ENCODE results near the gene KCNMA1.

KCNMA1 gene

GRCh38 chr10:77159538-77160110, 478.0 kb downstream of the KCNMA1 start:
- Histone ChIP-seq H3K9me3 (ENCODE audit: control insufficient read depth, low read depth, low read length) (no peaks in the 10 kb centered on the region), H3K4me1 (ENCODE audit: control insufficient read depth, low read depth, low read length) (no peaks in the 10 kb centered on the region), H3K27me3 (ENCODE audit: control insufficient read depth, insufficient read depth, low read length) (no peaks in the 10 kb centered on the region), H3K36me3 (ENCODE audit: control insufficient read depth, low read depth, low read length) (no peaks in the 10 kb centered on the region), H3K9ac (ENCODE audit: low read length) (no peak overlapping the region), H3K4me3 (ENCODE audit: low read length) (no peak overlapping the region), H3K27ac (ENCODE audit: low read length) (no peak overlapping the region)

- no peaks in the 10 kb centered on the region for H3K9me3 ChIP-seq (ENCODE audit: control insufficient read depth, low read depth, low read length)
- H3K27me3 ChIP-seq (ENCODE audit: control insufficient read depth, insufficient read depth, low read length): no peaks in the 10 kb centered on the region
- H3K4me1 ChIP-seq (ENCODE audit: control insufficient read depth, low read depth, low read length): no peaks in the 10 kb centered on the region
- no peak overlapping the region for H3K9ac ChIP-seq (ENCODE audit: low read length)
- no peak overlapping the region for H3K4me3 ChIP-seq (ENCODE audit: low read length)
- H3K27ac ChIP-seq (ENCODE audit: low read length): no peak overlapping the region
- no peaks in the 10 kb centered on the region for H3K36me3 ChIP-seq (ENCODE audit: control insufficient read depth, low read depth, low read length)
These were observed 478.9 kb downstream of the KCNMA1 start for GRCh38 chr10:77158666-77159065.

- Histone ChIP-seq H3K36me3 (ENCODE audit: control insufficient read depth, low read depth, low read length) (no peaks in the 10 kb centered on the region), H3K4me3 (ENCODE audit: low read length) (no peak overlapping the region), H3K9me3 (ENCODE audit: control insufficient read depth, low read depth, low read length) (no peaks in the 10 kb centered on the region), H3K27ac (ENCODE audit: low read length) (no peak overlapping the region), H3K4me1 (ENCODE audit: control insufficient read depth, low read depth, low read length) (peaks cover under 1% of the 10 kb centered on the region), H3K27me3 (ENCODE audit: control insufficient read depth, insufficient read depth, low read length) (no peaks in the 10 kb centered on the region), H3K9ac (ENCODE audit: low read length) (no peak overlapping the region)
These were observed 480.2 kb downstream of the KCNMA1 start for GRCh38 chr10:77157248-77158019.

- peaks cover 11% of the 10 kb centered on the region for H3K4me1 ChIP-seq (ENCODE audit: control insufficient read depth, low read depth, low read length)
- no peak overlapping the region for H3K4me3 ChIP-seq (ENCODE audit: low read length)
- no peaks in the 10 kb centered on the region for H3K27me3 ChIP-seq (ENCODE audit: control insufficient read depth, insufficient read depth, low read length)
- no peak overlapping the region for H3K9ac ChIP-seq (ENCODE audit: low read length)
- H3K27ac ChIP-seq (ENCODE audit: low read length): no peak overlapping the region
- H3K9me3 ChIP-seq (ENCODE audit: control insufficient read depth, low read depth, low read length): no peaks in the 10 kb centered on the region
- H3K36me3 ChIP-seq (ENCODE audit: control insufficient read depth, low read depth, low read length): no peaks in the 10 kb centered on the region
These were observed 481.2 kb downstream of the KCNMA1 start for GRCh38 chr10:77156406-77156879.

- Histone ChIP-seq H3K9me3 (ENCODE audit: control insufficient read depth, low read depth, low read length) (no peaks in the 10 kb centered on the region), H3K9ac (ENCODE audit: low read length) (no peak overlapping the region), H3K27me3 (ENCODE audit: control insufficient read depth, insufficient read depth, low read length) (no peaks in the 10 kb centered on the region), H3K27ac (ENCODE audit: low read length) (no peak overlapping the region), H3K36me3 (ENCODE audit: control insufficient read depth, low read depth, low read length) (no peaks in the 10 kb centered on the region), H3K4me1 (ENCODE audit: control insufficient read depth, low read depth, low read length) (peaks cover 30% of the 10 kb centered on the region), H3K4me3 (ENCODE audit: low read length) (no peak overlapping the region)
These were observed 485.4 kb downstream of the KCNMA1 start for GRCh38 chr10:77152256-77152655.

GRCh38 chr10:77151408-77151807, 486.2 kb downstream of the KCNMA1 start:
- Histone ChIP-seq H3K4me3 (ENCODE audit: low read length) (no peak overlapping the region), H3K27ac (ENCODE audit: low read length) (no peak overlapping the region), H3K9me3 (ENCODE audit: control insufficient read depth, low read depth, low read length) (no peaks in the 10 kb centered on the region), H3K36me3 (ENCODE audit: control insufficient read depth, low read depth, low read length) (no peaks in the 10 kb centered on the region), H3K27me3 (ENCODE audit: control insufficient read depth, insufficient read depth, low read length) (no peaks in the 10 kb centered on the region), H3K9ac (ENCODE audit: low read length) (no peak overlapping the region), H3K4me1 (ENCODE audit: control insufficient read depth, low read depth, low read length) (peaks cover 30% of the 10 kb centered on the region)

- no peak overlapping the region for H3K4me3 ChIP-seq (ENCODE audit: low read length)
- no peak overlapping the region for H3K9ac ChIP-seq (ENCODE audit: low read length)
- H3K4me1 ChIP-seq (ENCODE audit: control insufficient read depth, low read depth, low read length): peaks cover 30% of the 10 kb centered on the region
- no peaks in the 10 kb centered on the region for H3K27me3 ChIP-seq (ENCODE audit: control insufficient read depth, insufficient read depth, low read length)
- no peaks in the 10 kb centered on the region for H3K36me3 ChIP-seq (ENCODE audit: control insufficient read depth, low read depth, low read length)
- H3K27ac ChIP-seq (ENCODE audit: low read length): no peak overlapping the region
- H3K9me3 ChIP-seq (ENCODE audit: control insufficient read depth, low read depth, low read length): no peaks in the 10 kb centered on the region
These were observed 487.9 kb downstream of the KCNMA1 start for GRCh38 chr10:77149706-77150105.

- no peaks in the 10 kb centered on the region for H3K36me3 ChIP-seq (ENCODE audit: control insufficient read depth, low read depth, low read length)
- no peak overlapping the region for H3K9ac ChIP-seq (ENCODE audit: low read length)
- H3K4me3 ChIP-seq (ENCODE audit: low read length): no peak overlapping the region
- no peaks in the 10 kb centered on the region for H3K9me3 ChIP-seq (ENCODE audit: control insufficient read depth, low read depth, low read length)
- H3K27me3 ChIP-seq (ENCODE audit: control insufficient read depth, insufficient read depth, low read length): no peaks in the 10 kb centered on the region
- peaks cover 30% of the 10 kb centered on the region for H3K4me1 ChIP-seq (ENCODE audit: control insufficient read depth, low read depth, low read length)
- H3K27ac ChIP-seq (ENCODE audit: low read length): no peak overlapping the region
These were observed 488.6 kb downstream of the KCNMA1 start for GRCh38 chr10:77149001-77149400.

GRCh38 chr10:77147871-77148270, 489.7 kb downstream of the KCNMA1 start:
- H3K9ac ChIP-seq (ENCODE audit: low read length): no peak overlapping the region
- no peaks in the 10 kb centered on the region for H3K9me3 ChIP-seq (ENCODE audit: control insufficient read depth, low read depth, low read length)
- H3K4me3 ChIP-seq (ENCODE audit: low read length): no peak overlapping the region
- no peaks in the 10 kb centered on the region for H3K36me3 ChIP-seq (ENCODE audit: control insufficient read depth, low read depth, low read length)
- H3K27ac ChIP-seq (ENCODE audit: low read length): no peak overlapping the region
- no peaks in the 10 kb centered on the region for H3K27me3 ChIP-seq (ENCODE audit: control insufficient read depth, insufficient read depth, low read length)
- H3K4me1 ChIP-seq (ENCODE audit: control insufficient read depth, low read depth, low read length): peaks cover 30% of the 10 kb centered on the region

GRCh38 chr10:77146712-77147336, 490.8 kb downstream of the KCNMA1 start:
- H3K4me3 ChIP-seq (ENCODE audit: low read length): no peak overlapping the region

GRCh38 chr10:77144656-77145055, 493.0 kb downstream of the KCNMA1 start:
- no peak overlapping the region for H3K9ac ChIP-seq (ENCODE audit: low read length)
- no peak overlapping the region for H3K4me3 ChIP-seq (ENCODE audit: low read length)
- H3K36me3 ChIP-seq (ENCODE audit: control insufficient read depth, low read depth, low read length): no peaks in the 10 kb centered on the region
- no peaks in the 10 kb centered on the region for H3K27me3 ChIP-seq (ENCODE audit: control insufficient read depth, insufficient read depth, low read length)
- no peak overlapping the region for H3K27ac ChIP-seq (ENCODE audit: low read length)
- peaks cover 7% of the 10 kb centered on the region for H3K4me1 ChIP-seq (ENCODE audit: control insufficient read depth, low read depth, low read length)
- H3K9me3 ChIP-seq (ENCODE audit: control insufficient read depth, low read depth, low read length): no peaks in the 10 kb centered on the region

More at GRCh38 chr10:77146712-77147336, 490.8 kb downstream of the KCNMA1 start:
- no peaks in the 10 kb centered on the region for H3K36me3 ChIP-seq (ENCODE audit: control insufficient read depth, low read depth, low read length)
- no peak overlapping the region for H3K27ac ChIP-seq (ENCODE audit: low read length)
- H3K9me3 ChIP-seq (ENCODE audit: control insufficient read depth, low read depth, low read length): no peaks in the 10 kb centered on the region
- no peak overlapping the region for H3K9ac ChIP-seq (ENCODE audit: low read length)
- H3K4me1 ChIP-seq (ENCODE audit: control insufficient read depth, low read depth, low read length): peaks cover 23% of the 10 kb centered on the region
- no peaks in the 10 kb centered on the region for H3K27me3 ChIP-seq (ENCODE audit: control insufficient read depth, insufficient read depth, low read length)

Measured in iPS-18a (cell line).